Neutrophil (primary cell): ENCODE results near the gene SENP3.

Experiments used
- H3K27ac ChIP-seq: fragments of 200-600 bp; sonication (generic); 2 replicates; pipeline ENCODE4 v1.5.1; 2016; ENCODE audit warnings: mild to moderate bottlenecking, moderate library complexity
- H3K27me3 ChIP-seq: fragments of 200-600 bp; sonication (generic); 2 replicates; pipeline ENCODE4 v1.6.0; 2016; ENCODE audit warnings: mild to moderate bottlenecking
- H3K36me3 ChIP-seq: fragments of 200-600 bp; sonication (generic); 2 replicates; pipeline ENCODE4 v1.5.1; 2017
- H3K4me1 ChIP-seq, 2 experiments: fragments of 200-600 bp in 1 of 2; sonication (generic) in 1 of 2; 1 replicate in 1 of 2; 2 replicates in 1 of 2; pipeline versions ENCODE4 v1.5.1 to v1.6.1; 2013 to 2016; ENCODE audit warnings: low read depth in 1 of 2, low read length in 1 of 2, mild to moderate bottlenecking in 1 of 2, moderate library complexity in 1 of 2; ENCODE audit not compliant: control insufficient read depth in 1 of 2, insufficient read depth in 1 of 2
- H3K4me3 ChIP-seq, 2 experiments: fragments of 200-600 bp in 1 of 2; sonication (generic) in 1 of 2; 1 replicate in 1 of 2; 2 replicates in 1 of 2; pipeline ENCODE4 v1.5.1; 2013 to 2016; ENCODE audit warnings: low read depth in 1 of 2, low read length in 1 of 2, mild to moderate bottlenecking in 1 of 2, moderate library complexity in 1 of 2
- H3K9me3 ChIP-seq: fragments of 200-600 bp; sonication (generic); 2 replicates; pipeline ENCODE4 v1.5.1; 2016
- CTCF ChIP-seq: fragments of 200-600 bp; sonication (generic); IDR thresholded peaks from 2 replicates; pipeline ENCODE4 v1.5.1; 2016; ENCODE audit warnings: antibody characterized with exemption

SENP3 gene

DNA sequence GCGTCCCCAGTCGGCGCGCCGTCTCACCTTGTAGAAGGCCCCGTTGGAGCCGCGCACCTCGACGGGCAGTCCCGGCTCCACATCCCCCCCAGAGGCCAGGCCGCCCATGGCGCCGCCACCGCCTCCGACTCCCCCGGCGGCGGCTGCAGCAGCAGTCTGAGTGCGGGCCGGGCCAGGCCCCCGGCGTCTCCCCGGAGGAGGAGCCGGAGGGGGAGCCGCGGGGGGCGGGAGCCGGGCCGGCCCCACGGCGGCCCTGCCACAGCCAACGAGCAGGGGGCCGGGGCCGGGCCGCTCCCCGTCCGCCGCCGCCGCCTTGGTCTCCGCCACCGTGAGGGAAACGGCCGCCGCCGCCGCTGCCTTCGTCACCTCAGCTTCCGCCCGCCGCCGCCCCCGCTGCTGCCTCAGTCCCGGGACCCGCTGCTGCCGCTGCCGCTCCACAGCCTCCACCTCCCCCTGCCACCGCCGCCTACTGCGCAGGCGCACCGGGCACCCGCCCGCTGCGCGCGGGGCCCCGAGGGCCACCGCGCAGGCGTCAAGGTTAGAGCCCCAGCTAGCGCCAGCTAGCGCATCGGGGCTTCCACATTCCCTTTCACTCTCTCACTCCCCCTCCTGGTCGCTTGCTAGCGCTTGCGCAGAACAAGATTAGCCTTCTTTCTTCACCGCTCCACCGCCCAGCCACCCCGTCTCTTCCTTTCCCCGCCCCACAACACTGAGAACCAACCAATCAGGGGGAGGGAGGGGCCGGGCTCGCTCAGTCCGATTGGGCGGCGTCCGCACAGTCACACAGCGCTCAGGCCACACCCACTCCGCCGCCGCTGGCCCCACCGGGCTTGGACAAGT, 52.9 kb downstream of the SENP3 start, which contains the start of gene FXR2:
FXR2 (minus strand) TSS at position 473 of the 840 bp plus-strand sequence; CDS start at position 108, 365 bp downstream.
- H3K36me3 ChIP-seq = no peaks in the 10 kb centered on the region
- H3K4me1 ChIP-seq = peaks cover 16 to 25% of the 10 kb centered on the region in 2 experiments
- H3K4me3 ChIP-seq = peak within 1 kb of the TSS; percentile 78 to 83
- no peaks in the 10 kb centered on the region for H3K27me3 ChIP-seq
- TF ChIP-seq CTCF = peak; percentile 80
- H3K27ac ChIP-seq = peak within 1 kb of the TSS; percentile 95
- H3K9me3 ChIP-seq = no peaks in the 10 kb centered on the region

- peaks cover 16 to 25% of the 10 kb centered on the region in 2 experiments for H3K4me1 ChIP-seq
- H3K27ac ChIP-seq = peak overlapping the region; percentile 95
- no peak for TF ChIP-seq CTCF
- no peaks in the 10 kb centered on the region for H3K27me3 ChIP-seq
- H3K9me3 ChIP-seq = no peaks in the 10 kb centered on the region
- no peaks in the 10 kb centered on the region for H3K36me3 ChIP-seq
- peak overlapping the region; percentile 78 to 83 for H3K4me3 ChIP-seq
Observed at GRCh38 chr17:7615265-7615747, 53.6 kb downstream of the SENP3 start.

- Histone ChIP-seq H3K9me3 (no peaks in the 10 kb centered on the region), H3K36me3 (no peaks in the 10 kb centered on the region), H3K27me3 (no peaks in the 10 kb centered on the region), H3K4me3 (no peak overlapping the region), H3K4me1 (peaks cover 9% of the 10 kb centered on the region in 2 experiments), H3K27ac (no peak overlapping the region)
- no peak for TF ChIP-seq CTCF
Observed at GRCh38 chr17:7618608-7619007, 56.9 kb downstream of the SENP3 start.

DNA sequence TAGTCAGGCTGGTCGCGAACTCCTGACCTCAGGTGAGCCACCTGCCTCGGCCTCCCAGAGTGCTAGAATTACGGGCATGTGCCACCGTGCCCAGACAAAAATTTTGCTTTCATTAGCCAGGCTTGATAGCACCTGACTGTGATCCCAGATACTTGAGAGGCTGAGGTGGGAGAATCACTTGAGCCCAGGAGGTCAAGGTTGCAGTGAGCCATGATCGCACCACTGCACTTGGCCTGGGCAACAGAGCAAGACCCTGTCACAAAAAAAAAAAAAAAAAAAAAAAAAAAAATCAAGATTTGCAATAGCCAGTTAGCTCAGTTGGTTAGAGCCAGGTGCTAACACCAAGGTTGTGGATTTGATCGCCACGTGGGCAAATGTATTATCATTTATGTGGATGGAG, 59.1 kb downstream of the SENP3 start:
- peaks cover under 1 to 4% of the 10 kb centered on the region in 2 experiments for H3K4me1 ChIP-seq
- H3K27ac ChIP-seq = no peak overlapping the region
- no peaks in the 10 kb centered on the region for H3K27me3 ChIP-seq
- H3K36me3 ChIP-seq = no peaks in the 10 kb centered on the region
- no peak for TF ChIP-seq CTCF
- no peaks in the 10 kb centered on the region for H3K9me3 ChIP-seq
- no peak overlapping the region for H3K4me3 ChIP-seq
